Measurements from ENCODE around the gene SEMA5A. TPM values are rescaled to one million over a fixed set of nuclear protein-coding genes. Genes with fewer than 3 reads are reported as not detected.

Gene SEMA5A
- total RNA-seq, 1 experiment from 2014 or later, result 34.3 TPM

- Mint-ChIP-seq H3K4me3 (ENCODE audit: unreplicated experiment) (no peak overlapping the region), H3K27me3 (ENCODE audit: insufficient read depth, unreplicated experiment) (no peaks in the 10 kb centered on the region), H3K36me3 (ENCODE audit: insufficient read depth, unreplicated experiment) (peaks cover 10% of the 10 kb centered on the region), H3K9me3 (ENCODE audit: unreplicated experiment) (peaks cover 11% of the 10 kb centered on the region), H3K27ac (ENCODE audit: unreplicated experiment) (no peak overlapping the region), H3K4me1 (ENCODE audit: low read depth, unreplicated experiment) (no peaks in the 10 kb centered on the region)
- CTCF ChIA-PET, result no interaction called here
- no peaks in the 10 kb centered on the region for H3K36me3 ChIP-seq (ENCODE audit: control insufficient read depth, insufficient read depth, low read length)
- H3K27me3 ChIP-seq (replicated peaks; ENCODE audit: control insufficient read depth, insufficient read depth, low read length), result no peaks in the 10 kb centered on the region
- intact Hi-C loops (cut with micrococcal nuclease; ENCODE audit: unreplicated experiment), result no loop called here
- no peaks in the 10 kb centered on the region for H3K4me1 ChIP-seq
- DNase-seq, result no peak
- H3K4me3 ChIP-seq (ENCODE audit: low read depth, low read length), result no peak overlapping the region
- POLR2A ChIA-PET, result no interaction called here
- BruUV-seq (replicated peaks), result no TSS peak
- H3K9me3 ChIP-seq, result no peaks in the 10 kb centered on the region
- TF ChIP-seq CTCF (IDR thresholded peaks at IDR 0.05; ENCODE audit: insufficient read depth in 1 of 2, low read depth in 1 of 2, low read length in 1 of 2, severe bottlenecking in 1 of 2, unreplicated experiment in 1 of 2), result no peak
These were observed 456.0 kb downstream of the SEMA5A start for GRCh38 chr5:9089893-9090292.

- Mint-ChIP-seq H3K27ac (ENCODE audit: unreplicated experiment) (no peak overlapping the region), H3K9me3 (ENCODE audit: unreplicated experiment) (peaks cover 20% of the 10 kb centered on the region), H3K36me3 (ENCODE audit: insufficient read depth, unreplicated experiment) (peaks cover 13% of the 10 kb centered on the region), H3K4me3 (ENCODE audit: unreplicated experiment) (no peak overlapping the region), H3K4me1 (ENCODE audit: low read depth, unreplicated experiment) (no peaks in the 10 kb centered on the region), H3K27me3 (ENCODE audit: insufficient read depth, unreplicated experiment) (no peaks in the 10 kb centered on the region)
- Histone ChIP-seq H3K9me3 (no peaks in the 10 kb centered on the region), H3K36me3 (ENCODE audit: control insufficient read depth, insufficient read depth, low read length) (no peaks in the 10 kb centered on the region), H3K4me3 (ENCODE audit: low read depth, low read length) (no peak overlapping the region), H3K4me1 (no peaks in the 10 kb centered on the region), H3K27me3 (replicated peaks; ENCODE audit: control insufficient read depth, insufficient read depth, low read length) (no peaks in the 10 kb centered on the region)
- POLR2A ChIA-PET, result no interaction called here
- intact Hi-C loops (cut with micrococcal nuclease; ENCODE audit: unreplicated experiment), result loop anchor here (2.0 kb wide), 1 partner anchor 426 kb away; no protein-coding TSS in a partner anchor
- TF ChIP-seq CTCF (IDR thresholded peaks at IDR 0.05; ENCODE audit: insufficient read depth in 1 of 2, low read depth in 1 of 2, low read length in 1 of 2, severe bottlenecking in 1 of 2, unreplicated experiment in 1 of 2), result no peak
- CTCF ChIA-PET, result no interaction called here
- no TSS peak for BruUV-seq (replicated peaks)
- DNase-seq, result no peak
These were observed 462.9 kb downstream of the SEMA5A start for GRCh38 chr5:9082996-9083395.

GRCh38 chr5:9072701-9073100 lies 473.2 kb downstream of the SEMA5A start:
- POLR2A ChIA-PET, result no interaction called here
- H3K36me3 Mint-ChIP-seq (ENCODE audit: insufficient read depth, unreplicated experiment), result no peaks in the 10 kb centered on the region

More at GRCh38 chr5:9072701-9073100, 473.2 kb downstream of the SEMA5A start:
- Histone ChIP-seq H3K4me3 (ENCODE audit: low read depth, low read length) (no peak overlapping the region), H3K9me3 (no peaks in the 10 kb centered on the region), H3K27me3 (replicated peaks; ENCODE audit: control insufficient read depth, insufficient read depth, low read length) (no peaks in the 10 kb centered on the region), H3K36me3 (ENCODE audit: control insufficient read depth, insufficient read depth, low read length) (no peaks in the 10 kb centered on the region), H3K4me1 (no peaks in the 10 kb centered on the region)
- Mint-ChIP-seq H3K4me1 (ENCODE audit: low read depth, unreplicated experiment) (no peaks in the 10 kb centered on the region), H3K27ac (ENCODE audit: unreplicated experiment) (no peak overlapping the region), H3K4me3 (ENCODE audit: unreplicated experiment) (no peak overlapping the region), H3K27me3 (ENCODE audit: insufficient read depth, unreplicated experiment) (no peaks in the 10 kb centered on the region), H3K9me3 (ENCODE audit: unreplicated experiment) (no peaks in the 10 kb centered on the region)
- BruUV-seq (replicated peaks), result no TSS peak
- intact Hi-C loops (cut with micrococcal nuclease; ENCODE audit: unreplicated experiment), result no loop called here
- TF ChIP-seq CTCF (IDR thresholded peaks at IDR 0.05; ENCODE audit: insufficient read depth in 1 of 2, low read depth in 1 of 2, low read length in 1 of 2, severe bottlenecking in 1 of 2, unreplicated experiment in 1 of 2), result no peak
- no peak for DNase-seq
- CTCF ChIA-PET, result no interaction called here
